DMS 273 (cell line): ENCODE data around the gene NUDCD3.

ENCODE experiments used
- DNase-seq: peaks from one replicate; lab custom pipeline; 2025; ENCODE audit not compliant: unreplicated experiment; lab: John Stamatoyannopoulos, UW

NUDCD3 gene

GRCh38 chr7:44372560-44373417 is 117.7 kb downstream of the NUDCD3 start:
- DNase-seq, result no peak

- DNase-seq, result no peak
These were observed 121.6 kb downstream of the NUDCD3 start for GRCh38 chr7:44368885-44369284.

- DNase-seq, result no peak
These were observed 122.0 kb downstream of the NUDCD3 start for GRCh38 chr7:44368455-44368854.

- DNase-seq, result no peak
These were observed 122.9 kb downstream of the NUDCD3 start for GRCh38 chr7:44367475-44368043.

- no peak for DNase-seq
These were observed 123.5 kb downstream of the NUDCD3 start for GRCh38 chr7:44366986-44367385.

- DNase-seq, result no peak
These were observed 136.8 kb downstream of the NUDCD3 start for GRCh38 chr7:44353668-44354067.

GRCh38 chr7:44348851-44349781 is 141.3 kb downstream of the NUDCD3 start:
- peak; percentile 76 for DNase-seq

GRCh38 chr7:44348300-44348699 is 142.2 kb downstream of the NUDCD3 start:
- peak; percentile 78 for DNase-seq

- DNase-seq, result no peak
These were observed 142.8 kb downstream of the NUDCD3 start for GRCh38 chr7:44347546-44348114.

- no peak for DNase-seq
These were observed 144.4 kb downstream of the NUDCD3 start for GRCh38 chr7:44346063-44346462.

GRCh38 chr7:44341401-44341800 is 149.1 kb downstream of the NUDCD3 start:
- no peak for DNase-seq

- no peak for DNase-seq
These were observed 151.9 kb downstream of the NUDCD3 start for GRCh38 chr7:44338600-44338999.

GRCh38 chr7:44336491-44336890 is 154.0 kb downstream of the NUDCD3 start:
- no peak for DNase-seq

- DNase-seq, result no peak
These were observed 155.3 kb downstream of the NUDCD3 start for GRCh38 chr7:44335184-44335583.

GRCh38 chr7:44334734-44335097 is 155.7 kb downstream of the NUDCD3 start:
- no peak for DNase-seq

- DNase-seq, result no peak
These were observed 156.3 kb downstream of the NUDCD3 start for GRCh38 chr7:44333911-44334733.

GRCh38 chr7:44331682-44332081 is 158.8 kb downstream of the NUDCD3 start:
- DNase-seq, result no peak

- DNase-seq, result no peak
These were observed 160.1 kb downstream of the NUDCD3 start for GRCh38 chr7:44330331-44330730.

GRCh38 chr7:44329888-44330287 is 160.6 kb downstream of the NUDCD3 start:
- DNase-seq, result no peak
